GM04504 (cell line): ENCODE measurements around the gene KCTD21.
A peak's percentile ranks its signal among the peaks of the same experiment; 100 is the strongest.

Experiments
- DNase-seq: peaks from one replicate; pipeline ENCODE4 v3.0.0-alpha.2; 2012; ENCODE audit warnings: low read depth

The KCTD21 gene

DNA sequence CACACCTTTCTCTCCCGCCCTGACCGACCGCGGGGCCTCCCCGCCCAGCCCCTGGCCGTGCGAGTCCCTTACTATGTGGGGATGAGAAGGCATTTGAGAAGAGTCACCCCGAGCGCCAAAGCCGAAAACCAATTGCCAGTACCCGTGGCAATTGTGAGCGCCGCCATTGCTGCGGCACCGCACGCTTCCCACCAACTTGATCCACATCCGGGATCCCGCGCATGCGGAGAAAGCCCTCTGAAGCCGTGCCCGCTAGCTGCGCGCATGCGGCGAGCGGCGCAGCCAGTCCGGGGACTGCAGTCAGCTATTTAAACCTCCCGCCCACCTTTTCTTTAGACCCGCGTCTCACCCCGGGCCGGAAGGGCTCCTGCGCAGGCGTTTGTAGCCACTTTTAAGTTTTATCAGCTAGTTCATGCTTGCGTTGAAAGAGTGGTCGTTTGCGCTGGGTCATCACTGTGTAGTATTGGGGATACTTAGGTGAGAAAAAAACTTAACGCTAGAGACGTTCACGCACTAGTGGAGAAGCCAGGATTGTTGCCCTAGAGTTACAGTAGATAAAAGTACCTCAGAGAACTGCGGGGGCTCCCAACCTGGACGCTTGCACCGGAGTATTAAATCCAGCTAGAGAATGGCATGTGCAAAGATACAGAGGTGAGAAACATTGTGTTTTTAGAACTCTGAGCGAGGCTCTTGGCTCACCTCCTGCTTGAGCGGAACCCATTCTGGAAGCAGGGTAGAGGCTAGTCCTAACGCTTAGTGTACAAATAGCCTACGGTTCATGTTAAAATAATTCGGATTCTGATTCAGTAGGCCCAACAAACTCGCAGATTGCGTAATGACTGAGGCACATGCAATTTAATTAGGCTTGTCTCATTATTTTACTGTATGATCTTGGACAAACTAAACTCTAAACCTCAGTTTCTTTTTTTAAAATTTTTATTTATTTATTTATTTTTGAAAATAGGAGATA is 48.7 kb downstream of the KCTD21 start, which contains the start of gene ALG8:
TSS of gene ALG8 (minus strand) at position 205 of the 970 bp plus-strand sequence. CDS start at position 167, 38 bp downstream.
- DNase-seq = peak; percentile 86

DNA sequence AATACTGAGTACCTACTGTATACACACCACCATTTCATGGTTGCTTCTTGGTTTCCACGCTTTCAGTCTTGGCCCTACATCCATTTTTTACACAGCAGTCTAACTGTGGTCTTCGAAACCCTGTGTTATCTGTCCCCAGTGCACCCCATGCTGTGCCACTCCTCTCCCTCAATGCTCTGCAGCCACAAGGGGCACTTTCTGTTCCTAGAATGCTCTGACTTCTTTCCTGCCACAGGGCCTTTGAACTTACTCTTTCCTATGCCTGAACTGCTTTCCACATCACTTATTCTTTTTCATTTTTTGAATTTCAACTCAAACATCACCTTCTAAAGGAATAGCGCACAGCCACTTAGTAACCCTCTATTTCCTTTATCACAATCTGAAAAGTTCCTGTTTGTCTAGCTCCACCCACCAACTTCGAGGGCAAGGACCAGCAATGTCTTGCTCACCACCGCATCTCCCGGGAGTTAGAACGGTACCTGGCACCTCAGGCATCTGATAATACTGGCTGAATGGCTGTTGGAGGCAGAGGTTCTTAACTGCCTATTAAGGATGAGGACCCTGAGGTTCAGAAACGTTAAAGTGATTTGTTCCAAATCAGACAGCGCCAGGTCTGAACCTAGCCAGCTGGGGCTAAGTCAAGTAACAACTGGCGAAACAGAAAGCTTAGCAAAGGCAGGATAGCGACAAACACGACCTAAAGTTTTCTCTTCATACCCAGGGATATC is 49.6 kb downstream of the KCTD21 start:
- no peak for DNase-seq

DNA sequence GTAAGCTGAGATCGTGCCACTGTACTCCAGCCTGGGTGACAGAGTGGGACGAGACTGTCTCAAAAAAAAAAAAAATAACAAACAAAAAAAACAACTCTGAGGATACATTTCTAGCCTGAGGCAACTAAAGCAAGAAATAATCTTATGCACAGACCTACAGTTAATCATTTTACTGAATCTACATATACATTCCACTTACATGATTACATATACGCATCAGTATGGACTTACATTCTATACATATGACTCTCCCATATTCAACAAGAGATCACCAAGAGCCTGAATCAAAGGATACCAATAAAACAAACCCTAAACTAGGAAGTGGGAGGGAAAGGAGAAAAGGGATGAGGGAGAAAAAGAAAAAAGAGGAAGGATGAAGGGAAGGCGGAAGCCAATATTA is 50.1 kb downstream of the KCTD21 start:
- no peak for DNase-seq

DNA sequence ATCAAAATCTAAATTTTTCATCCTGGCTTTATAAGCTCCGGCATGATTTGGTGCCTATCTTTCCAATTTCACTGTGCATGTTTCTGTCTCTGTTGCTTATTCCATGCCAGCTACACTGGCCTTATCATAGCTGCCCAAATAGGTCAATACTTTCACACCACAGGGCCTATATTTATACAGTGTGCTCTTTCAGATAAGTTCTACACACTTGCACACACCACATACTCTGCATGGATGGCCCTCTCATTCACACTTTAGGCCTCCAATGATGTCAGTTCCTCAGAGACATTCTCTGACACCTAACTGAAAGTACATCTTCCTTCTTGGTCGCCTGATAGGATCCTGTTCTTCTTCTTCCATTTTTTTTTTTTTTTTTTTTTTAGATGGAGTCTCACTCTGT is 56.0 kb downstream of the KCTD21 start:
- no peak for DNase-seq

DNA sequence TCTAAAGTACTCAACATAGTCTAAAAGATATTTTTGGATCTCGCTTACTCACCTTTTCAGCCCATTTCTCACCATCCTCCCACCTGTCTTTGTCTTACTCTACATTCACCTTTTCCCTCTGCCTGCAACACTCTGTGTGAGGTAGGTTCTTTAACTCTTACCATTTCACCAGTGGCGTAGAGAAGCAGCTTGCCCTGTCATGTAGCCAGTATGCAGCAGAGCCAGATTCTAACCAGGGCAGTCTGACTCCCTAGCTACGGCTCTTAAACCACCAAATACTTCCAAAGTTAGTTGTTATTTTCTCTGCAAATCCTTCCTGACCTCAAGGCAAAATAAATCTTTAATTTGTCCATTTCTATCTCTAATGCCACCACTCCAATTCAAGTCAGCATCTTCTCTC is 56.5 kb downstream of the KCTD21 start:
- no peak for DNase-seq

GRCh38 chr11:78127403-78127802 is 61.0 kb downstream of the KCTD21 start:
- no peak for DNase-seq
